Left hindlimb (tissue), 1 donor: ENCODE data around the gene VSIG10L.
A peak's percentile ranks its signal among the peaks of the same experiment; 100 is the strongest.

ENCODE experiments used
- DNase-seq: peaks from one replicate; pipeline ENCODE4 v3.0.0-alpha.2; 2018

The VSIG10L gene

DNA sequence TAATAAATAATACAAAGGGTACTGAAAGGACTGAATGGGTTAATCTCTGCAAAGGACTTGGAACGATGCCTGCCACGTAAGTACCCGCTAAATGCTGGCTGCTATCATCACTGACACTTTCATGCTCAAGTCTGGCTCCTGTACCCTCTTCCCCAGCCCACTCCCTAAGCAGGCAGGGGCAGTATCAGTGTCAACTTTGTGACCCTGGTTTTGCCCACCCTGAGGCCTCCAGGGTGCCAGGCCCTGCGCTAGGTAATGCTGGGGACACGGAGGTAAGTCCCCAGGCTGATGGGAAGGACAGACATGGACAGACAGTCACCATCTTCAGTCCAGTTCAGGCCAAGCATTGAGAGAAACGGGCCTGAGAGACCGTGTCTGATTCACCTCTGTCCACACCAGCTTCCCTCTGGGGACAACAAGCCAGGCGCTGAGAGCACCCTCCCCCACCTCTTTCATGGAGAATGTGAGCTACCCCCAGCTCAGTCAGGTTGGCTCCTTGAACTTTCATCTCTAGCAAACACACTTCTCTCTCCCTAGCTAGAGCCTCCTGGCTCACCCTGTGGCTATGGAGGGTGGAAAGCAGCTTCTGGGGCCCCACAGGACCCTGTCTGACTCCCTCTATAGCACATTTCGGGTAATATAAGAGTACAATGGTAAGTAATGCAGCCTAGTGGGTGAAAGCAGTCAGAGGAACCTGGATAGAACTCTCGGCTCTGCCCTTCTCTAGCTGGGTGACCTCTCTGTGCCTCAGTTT, 23.4 kb upstream of the VSIG10L start:
- no peak for DNase-seq

DNA sequence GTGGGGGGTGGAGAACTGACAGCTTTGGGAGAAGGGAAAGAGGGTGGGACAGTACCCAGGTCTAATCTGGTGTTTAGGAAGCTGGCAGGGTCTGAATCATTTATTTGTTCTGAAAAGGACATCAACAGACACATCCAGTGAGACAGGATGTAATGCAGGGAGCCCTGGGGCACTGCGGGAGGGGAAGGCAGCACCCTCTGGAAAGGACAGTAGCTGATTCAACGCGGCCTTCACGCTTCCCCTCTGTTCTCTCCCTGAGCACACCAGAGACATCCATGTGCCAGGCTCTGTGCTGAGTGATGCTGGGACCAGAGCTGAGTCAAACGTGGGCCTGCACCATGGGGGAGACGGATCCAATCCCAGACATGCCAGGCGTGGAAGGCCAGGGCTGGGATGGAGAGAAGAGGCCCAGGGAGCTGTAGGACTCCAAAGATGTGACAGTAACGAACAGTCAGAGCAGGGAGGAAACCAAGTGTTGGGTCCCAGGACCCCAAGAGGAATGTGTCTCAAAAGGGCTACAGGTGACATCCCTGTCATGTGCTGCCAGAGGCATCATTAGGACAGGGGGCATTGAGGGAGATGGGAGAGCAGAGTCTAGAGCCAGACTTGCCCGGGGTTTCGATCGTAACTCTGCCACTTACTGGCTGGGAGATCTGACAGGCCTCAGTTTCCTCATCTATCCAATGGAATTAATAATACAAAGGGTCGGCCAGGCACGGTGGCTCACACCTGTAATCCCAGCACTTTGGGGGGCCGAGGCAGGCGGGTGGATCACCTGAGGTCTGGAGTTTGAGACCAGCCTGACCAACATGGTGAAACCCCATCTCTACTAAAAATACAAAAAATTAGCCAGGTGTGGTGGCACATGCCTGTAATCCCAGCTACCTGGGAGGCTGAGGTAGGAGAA, 22.5 kb upstream of the VSIG10L start:
- no peak for DNase-seq

- DNase-seq, result no peak
Measured at GRCh38 chr19:51361239-51361638, 19.3 kb upstream of the VSIG10L start.

- DNase-seq, result no peak
Measured at GRCh38 chr19:51359294-51359693, 17.4 kb upstream of the VSIG10L start.

DNA sequence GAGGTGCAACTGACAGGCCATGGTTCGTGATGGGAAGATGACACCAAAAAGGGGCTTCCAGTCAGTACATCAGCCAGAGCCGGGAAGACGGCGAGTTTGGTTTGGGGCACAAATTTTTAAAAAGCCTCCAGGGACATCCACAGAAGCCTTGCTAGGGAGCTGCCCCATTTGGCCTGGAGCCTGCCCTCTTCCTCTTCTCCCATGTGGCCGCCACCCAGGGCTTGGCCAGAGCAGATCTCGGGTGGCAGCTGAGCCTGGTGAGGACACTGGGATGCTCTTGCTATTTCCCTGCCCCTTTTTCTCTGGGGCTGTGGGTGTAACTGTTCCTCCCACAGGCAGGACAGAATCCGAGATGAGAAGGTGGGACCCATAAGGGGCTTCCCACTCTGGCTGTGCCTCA, 16.0 kb upstream of the VSIG10L start:
- no peak for DNase-seq

DNA sequence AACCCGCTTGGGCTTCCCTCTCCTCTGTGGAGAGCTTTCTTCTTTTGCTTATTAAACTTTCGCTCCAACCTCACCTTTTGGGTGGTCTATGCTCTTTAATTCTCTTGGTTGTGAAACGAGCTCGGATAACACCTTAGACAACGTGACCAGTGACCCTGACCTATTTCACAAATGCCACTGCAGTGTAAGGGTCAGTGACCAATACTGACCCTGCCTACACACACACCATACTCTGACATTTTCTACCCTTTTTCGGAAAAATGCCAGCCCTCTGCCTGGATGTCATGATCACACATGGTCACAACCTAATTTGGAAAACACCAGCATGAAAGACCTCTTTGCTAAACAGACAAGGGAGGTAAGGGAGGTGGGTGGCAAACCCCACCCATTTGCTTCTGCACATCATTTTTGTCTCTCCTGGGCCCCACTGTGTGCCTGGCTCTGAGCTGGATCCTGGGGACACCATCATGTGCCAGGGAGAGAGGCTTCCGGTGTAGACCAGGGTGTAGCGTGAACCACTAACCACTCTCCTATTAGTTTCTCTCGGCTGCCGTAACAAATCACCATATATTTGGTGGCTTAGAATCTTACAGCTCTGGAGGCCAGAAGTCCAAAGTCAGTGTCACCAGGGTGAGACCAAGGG, 14.3 kb upstream of the VSIG10L start:
- DNase-seq, result no peak

DNA sequence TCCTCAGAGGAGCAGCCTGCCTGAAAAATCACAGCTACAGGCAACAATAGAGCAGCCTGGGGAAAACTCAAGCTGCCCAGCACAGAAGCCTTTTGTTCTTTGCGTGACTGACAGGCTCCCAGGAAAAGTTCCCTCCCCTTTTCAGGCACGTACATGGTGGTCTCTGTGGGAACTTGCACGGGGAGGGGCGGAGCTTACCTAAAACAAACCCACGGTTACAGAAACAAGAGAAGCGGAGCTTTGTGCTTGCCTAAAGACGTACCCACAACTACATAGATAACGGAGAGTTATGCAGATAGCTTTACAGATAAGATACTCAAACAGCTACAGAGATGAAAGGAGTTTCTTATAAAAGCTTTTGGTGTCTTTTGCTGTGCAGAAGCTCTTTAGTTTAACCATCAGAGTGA, 12.8 kb upstream of the VSIG10L start:
- DNase-seq, result no peak

DNA sequence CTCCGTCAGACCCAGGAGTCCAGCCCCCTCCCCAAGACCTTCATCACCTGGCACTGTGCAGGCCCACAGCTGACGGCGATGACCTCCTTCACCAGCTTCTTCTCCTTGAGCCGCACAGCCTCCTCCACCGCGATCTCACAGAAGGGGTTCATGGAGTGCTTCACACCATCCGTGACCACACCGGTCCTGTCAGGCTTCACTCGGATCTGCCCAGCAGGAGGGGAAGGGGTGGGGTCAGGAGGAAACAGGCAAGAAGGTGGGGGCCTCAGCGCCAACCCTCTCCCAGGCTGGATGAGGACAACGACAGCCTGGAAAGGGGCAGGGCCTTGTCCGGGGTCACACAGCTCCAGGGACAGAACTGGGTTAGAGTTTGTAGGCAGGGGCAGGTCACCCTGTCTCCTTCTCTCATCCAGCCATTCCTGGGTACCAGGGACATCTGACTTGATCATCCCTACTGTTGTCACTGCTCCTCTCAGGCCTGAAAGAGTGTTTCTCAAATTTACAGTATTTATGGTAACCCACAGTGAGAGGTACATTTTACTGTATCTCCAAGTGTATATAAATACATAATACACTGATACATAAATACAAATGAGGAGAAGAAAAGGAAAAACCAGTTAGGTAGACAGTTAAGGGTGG, 12.3 kb upstream of the VSIG10L start:
- DNase-seq, result no peak

DNA sequence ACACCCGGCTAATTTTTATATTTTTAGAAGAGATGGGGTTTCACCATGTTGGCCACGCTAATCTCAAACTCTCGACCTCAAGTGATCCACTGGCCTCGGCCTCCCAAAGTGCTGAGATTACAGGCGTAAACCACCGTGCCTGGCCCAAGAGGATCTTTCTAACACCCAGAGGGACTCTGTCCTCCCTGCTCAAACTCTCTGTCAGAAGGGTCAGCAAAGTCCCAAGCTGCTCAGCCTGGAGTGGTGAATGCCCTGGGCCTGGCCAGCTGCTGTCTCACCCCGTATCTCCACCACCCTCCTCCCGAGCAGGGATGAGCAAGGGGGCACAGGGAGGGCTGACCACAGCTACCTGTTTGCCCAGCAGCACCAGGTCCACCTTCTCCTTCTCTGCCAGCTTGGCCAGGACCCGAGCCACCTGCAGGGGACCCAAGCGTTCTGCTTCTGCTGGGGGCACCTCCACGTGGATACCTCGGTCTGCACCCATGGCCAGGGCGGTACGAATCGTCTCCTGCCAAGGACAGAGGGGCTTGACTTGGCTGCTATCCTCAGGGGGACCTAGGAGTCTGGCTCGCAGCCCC, 10.9 kb upstream of the VSIG10L start:
- DNase-seq, result no peak

DNA sequence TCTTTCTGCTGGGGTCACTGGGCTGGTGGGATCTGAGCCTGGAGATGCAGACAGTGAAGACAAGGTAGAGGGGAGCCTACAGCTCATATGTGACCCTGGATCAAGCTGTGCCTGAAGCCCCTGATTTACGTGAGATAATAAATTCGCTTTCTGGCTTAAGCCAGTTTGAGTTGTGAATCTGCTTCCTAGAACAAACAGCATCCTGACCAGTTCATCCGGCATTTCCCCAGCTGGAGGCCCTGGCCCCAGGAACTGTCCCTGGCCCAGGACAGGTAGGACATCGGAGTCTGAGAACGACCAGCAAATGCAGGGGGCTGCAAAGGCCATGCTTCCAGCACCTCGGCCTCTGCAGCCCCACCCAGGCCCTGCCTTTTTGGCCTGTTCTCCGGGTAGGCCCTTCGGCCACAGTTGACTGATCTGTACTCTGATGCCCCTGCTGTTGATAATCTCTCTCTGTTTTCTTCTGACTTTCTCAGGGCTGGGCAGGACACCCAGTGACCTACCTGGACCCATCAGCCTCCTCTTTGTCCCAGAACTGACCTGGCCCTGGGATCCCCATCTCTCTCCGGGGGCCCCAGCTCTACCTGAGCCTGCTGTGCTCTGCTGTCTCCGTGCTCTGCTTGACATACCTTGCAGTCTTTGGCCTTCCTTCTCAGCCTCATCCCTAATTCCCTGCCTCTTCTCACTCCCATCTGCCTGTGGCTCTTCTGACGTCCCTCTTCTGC, 9.5 kb upstream of the VSIG10L start:
- DNase-seq, result no peak

- no peak for DNase-seq
Measured at GRCh38 chr19:51347209-51347928, 5.4 kb upstream of the VSIG10L start.

GRCh38 chr19:51346742-51347141, 4.8 kb upstream of the VSIG10L start:
- no peak for DNase-seq

DNA sequence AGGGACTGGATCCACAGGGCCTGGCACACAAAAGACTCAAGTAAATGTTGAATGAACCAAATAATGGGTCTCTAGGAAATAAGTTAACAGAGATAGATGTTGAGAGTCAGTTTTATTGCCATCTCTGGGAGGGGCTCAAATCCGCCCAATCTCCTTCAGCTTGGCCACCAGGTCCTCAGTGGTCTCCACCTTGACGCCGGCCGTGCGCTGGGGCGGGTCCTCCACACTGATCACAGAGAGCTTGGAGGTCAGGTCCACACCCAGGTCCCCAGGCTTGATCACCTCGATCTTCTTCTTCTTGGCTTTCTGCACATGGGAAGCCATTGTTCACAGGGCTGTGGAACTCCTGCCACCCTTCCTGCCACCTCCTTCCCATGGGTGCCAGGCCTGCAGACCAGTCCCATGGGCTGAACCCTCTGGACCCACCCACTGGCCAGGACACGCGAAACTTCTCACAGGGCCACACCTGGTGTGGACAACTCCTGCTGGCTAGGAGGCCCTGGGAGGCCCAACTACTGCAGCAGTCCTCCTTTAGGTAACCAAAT, 3.2 kb upstream of the VSIG10L start:
- no peak for DNase-seq

- no peak for DNase-seq
Measured at GRCh38 chr19:51342631-51343569, 961 bp upstream of the VSIG10L start.

- DNase-seq, result no peak
Measured at GRCh38 chr19:51341066-51341465, 873 bp downstream of the VSIG10L start.

- DNase-seq, result peak; percentile 97
Measured at GRCh38 chr19:51339687-51340656, 2.0 kb downstream of the VSIG10L start.

GRCh38 chr19:51339313-51339686, 2.6 kb downstream of the VSIG10L start:
- DNase-seq, result no peak

- peak; percentile 86 for DNase-seq
Measured at GRCh38 chr19:51338563-51339312, 3.2 kb downstream of the VSIG10L start.
